Measurements from ENCODE around the gene KRT28.

The KRT28 gene

GRCh38 chr17:40800381-40800780 lies 622 bp upstream of the KRT28 start:
- no peak overlapping the region for H4K91ac ChIP-seq (ENCODE audit: low read length)
- no peak overlapping the region for H2AK5ac ChIP-seq (ENCODE audit: low read length, severe bottlenecking)

GRCh38 chr17:40796846-40797245 lies 2.9 kb downstream of the KRT28 start:
- no peak overlapping the region for H2BK5ac ChIP-seq (ENCODE audit: low read depth, low read length, poor library complexity, severe bottlenecking)
- H3K4me3 ChIP-seq (ENCODE audit: insufficient read depth in 1 of 2, low read depth in 1 of 2, low read length in 2 of 2) = no peak overlapping the region
- 91% methylated on average over 27 of the region's 27 CpGs for WGBS
- H3K14ac ChIP-seq (ENCODE audit: low read length in 2 of 2) = no peak overlapping the region
- no peak overlapping the region for H3K9ac ChIP-seq (ENCODE audit: low read length)
- H3K4ac ChIP-seq (ENCODE audit: low read depth in 1 of 2, low read length in 2 of 2) = no peak overlapping the region
- H3K79me1 ChIP-seq (replicated peaks; ENCODE audit: low read length, poor library complexity, severe bottlenecking) = no peaks in the 10 kb centered on the region
- H2BK15ac ChIP-seq (ENCODE audit: low read depth, poor library complexity, severe bottlenecking) = no peak overlapping the region
- no peak overlapping the region for H3K4me2 ChIP-seq (ENCODE audit: low read length, poor library complexity, severe bottlenecking)
- no peak for DNase-seq
- H3K23ac ChIP-seq (ENCODE audit: low read length in 2 of 2) = no peak overlapping the region
- H3K4me1 ChIP-seq (ENCODE audit: control insufficient read depth, insufficient read depth, low read depth, low read length) = no peaks in the 10 kb centered on the region
- H3K27ac ChIP-seq (ENCODE audit: low read length, poor library complexity, severe bottlenecking) = no peak overlapping the region
- no peak overlapping the region for H2AK5ac ChIP-seq (ENCODE audit: low read length, severe bottlenecking)
- no peak overlapping the region for H2BK12ac ChIP-seq (ENCODE audit: low read length in 2 of 2)
- H3K36me3 ChIP-seq (ENCODE audit: control insufficient read depth in 1 of 2, insufficient read depth in 2 of 2, low read depth in 1 of 2, low read length in 2 of 2) = no peaks in the 10 kb centered on the region
- H4K91ac ChIP-seq (ENCODE audit: low read length) = no peak overlapping the region
- no peak overlapping the region for H2BK120ac ChIP-seq (ENCODE audit: low read depth, low read length)
- no peaks in the 10 kb centered on the region for H3K9me3 ChIP-seq (ENCODE audit: control insufficient read depth, low read length)
- no peak overlapping the region for H4K8ac ChIP-seq (ENCODE audit: low read length)
- H3K18ac ChIP-seq (ENCODE audit: low read depth in 1 of 2, low read length in 2 of 2) = no peak overlapping the region
- H2AFZ ChIP-seq (ENCODE audit: low read depth, low read length) = no peak overlapping the region
- H3K27me3 ChIP-seq (ENCODE audit: control insufficient read depth in 1 of 2, insufficient read depth in 1 of 2, low read length in 2 of 2) = peaks cover 0 to 34% of the 10 kb centered on the region in 2 experiments

More at GRCh38 chr17:40800381-40800780, 622 bp upstream of the KRT28 start:
- H3K9me3 ChIP-seq (ENCODE audit: control insufficient read depth, low read length) = no peaks in the 10 kb centered on the region
- H2BK5ac ChIP-seq (ENCODE audit: low read depth, low read length, poor library complexity, severe bottlenecking) = no peak overlapping the region
- no peak overlapping the region for H3K4me2 ChIP-seq (ENCODE audit: low read length, poor library complexity, severe bottlenecking)
- DNase-seq = no peak
- no peak overlapping the region for H2AFZ ChIP-seq (ENCODE audit: low read depth, low read length)
- H3K23ac ChIP-seq (ENCODE audit: low read length in 2 of 2) = no peak overlapping the region
- no peak overlapping the region for H3K18ac ChIP-seq (ENCODE audit: low read depth in 1 of 2, low read length in 2 of 2)
- no peak overlapping the region for H4K8ac ChIP-seq (ENCODE audit: low read length)
- no peak overlapping the region for H3K27ac ChIP-seq (ENCODE audit: low read length, poor library complexity, severe bottlenecking)
- H2BK15ac ChIP-seq (ENCODE audit: low read depth, poor library complexity, severe bottlenecking) = no peak overlapping the region
- no peak overlapping the region for H3K4ac ChIP-seq (ENCODE audit: low read depth in 1 of 2, low read length in 2 of 2)
- no peak overlapping the region for H3K14ac ChIP-seq (ENCODE audit: low read length in 2 of 2)
- no peak overlapping the region for H3K4me3 ChIP-seq (ENCODE audit: insufficient read depth in 1 of 2, low read depth in 1 of 2, low read length in 2 of 2)
- H3K36me3 ChIP-seq (ENCODE audit: control insufficient read depth in 1 of 2, insufficient read depth in 2 of 2, low read depth in 1 of 2, low read length in 2 of 2) = no peaks in the 10 kb centered on the region
- no peaks in the 10 kb centered on the region for H3K79me1 ChIP-seq (replicated peaks; ENCODE audit: low read length, poor library complexity, severe bottlenecking)
- no peak overlapping the region for H2BK12ac ChIP-seq (ENCODE audit: low read length in 2 of 2)
- H3K27me3 ChIP-seq (ENCODE audit: control insufficient read depth in 1 of 2, insufficient read depth in 1 of 2, low read length in 2 of 2) = peaks cover 0 to 34% of the 10 kb centered on the region in 2 experiments
- no peak overlapping the region for H3K9ac ChIP-seq (ENCODE audit: low read length)
- no peaks in the 10 kb centered on the region for H3K4me1 ChIP-seq (ENCODE audit: control insufficient read depth, insufficient read depth, low read depth, low read length)
- WGBS = 82% methylated on average over 1 of the region's 1 CpG
- H2BK120ac ChIP-seq (ENCODE audit: low read depth, low read length) = no peak overlapping the region

GRCh38 chr17:40795019-40795667 lies 4.6 kb downstream of the KRT28 start:
- no peak overlapping the region for H4K8ac ChIP-seq (ENCODE audit: low read length)
- H3K9me3 ChIP-seq (ENCODE audit: control insufficient read depth, low read length) = no peaks in the 10 kb centered on the region
- H3K9ac ChIP-seq (ENCODE audit: low read length) = no peak overlapping the region
- H2BK15ac ChIP-seq (ENCODE audit: low read depth, poor library complexity, severe bottlenecking) = no peak overlapping the region
- H3K4me1 ChIP-seq (ENCODE audit: control insufficient read depth, insufficient read depth, low read depth, low read length) = no peaks in the 10 kb centered on the region
- no peaks in the 10 kb centered on the region for H3K36me3 ChIP-seq (ENCODE audit: control insufficient read depth in 1 of 2, insufficient read depth in 2 of 2, low read depth in 1 of 2, low read length in 2 of 2)
- WGBS = 79% methylated on average over 6 of the region's 10 CpGs
- H3K79me1 ChIP-seq (replicated peaks; ENCODE audit: low read length, poor library complexity, severe bottlenecking) = no peaks in the 10 kb centered on the region
- H2BK12ac ChIP-seq (ENCODE audit: low read length in 2 of 2) = no peak overlapping the region
- no peak overlapping the region for H3K27ac ChIP-seq (ENCODE audit: low read length, poor library complexity, severe bottlenecking)
- no peak overlapping the region for H3K14ac ChIP-seq (ENCODE audit: low read length in 2 of 2)
- H2AFZ ChIP-seq (ENCODE audit: low read depth, low read length) = no peak overlapping the region
- no peak overlapping the region for H3K23ac ChIP-seq (ENCODE audit: low read length in 2 of 2)
- no peak overlapping the region for H3K4me3 ChIP-seq (ENCODE audit: insufficient read depth in 1 of 2, low read depth in 1 of 2, low read length in 2 of 2)
- peaks cover 0 to 24% of the 10 kb centered on the region in 2 experiments for H3K27me3 ChIP-seq (ENCODE audit: control insufficient read depth in 1 of 2, insufficient read depth in 1 of 2, low read length in 2 of 2)
- H3K18ac ChIP-seq (ENCODE audit: low read depth in 1 of 2, low read length in 2 of 2) = no peak overlapping the region
- H3K4me2 ChIP-seq (ENCODE audit: low read length, poor library complexity, severe bottlenecking) = no peak overlapping the region
- DNase-seq = no peak
- no peak overlapping the region for H4K91ac ChIP-seq (ENCODE audit: low read length)
- no peak overlapping the region for H2BK120ac ChIP-seq (ENCODE audit: low read depth, low read length)
- H3K4ac ChIP-seq (ENCODE audit: low read depth in 1 of 2, low read length in 2 of 2) = no peak overlapping the region
- no peak overlapping the region for H2BK5ac ChIP-seq (ENCODE audit: low read depth, low read length, poor library complexity, severe bottlenecking)
- no peak overlapping the region for H2AK5ac ChIP-seq (ENCODE audit: low read length, severe bottlenecking)

GRCh38 chr17:40794466-40794865 lies 5.3 kb downstream of the KRT28 start:
- Histone ChIP-seq H3K4me2 (ENCODE audit: low read length, poor library complexity, severe bottlenecking) (no peak overlapping the region), H2BK120ac (ENCODE audit: low read depth, low read length) (no peak overlapping the region), H3K36me3 (ENCODE audit: control insufficient read depth in 1 of 2, insufficient read depth in 2 of 2, low read depth in 1 of 2, low read length in 2 of 2) (no peaks in the 10 kb centered on the region), H3K9me3 (ENCODE audit: control insufficient read depth, low read length) (no peaks in the 10 kb centered on the region), H3K23ac (ENCODE audit: low read length in 2 of 2) (no peak overlapping the region), H3K79me1 (replicated peaks; ENCODE audit: low read length, poor library complexity, severe bottlenecking) (no peaks in the 10 kb centered on the region), H3K4me3 (ENCODE audit: insufficient read depth in 1 of 2, low read depth in 1 of 2, low read length in 2 of 2) (no peak overlapping the region), H2BK12ac (ENCODE audit: low read length in 2 of 2) (no peak overlapping the region), H3K4ac (ENCODE audit: low read depth in 1 of 2, low read length in 2 of 2) (no peak overlapping the region), H2BK5ac (ENCODE audit: low read depth, low read length, poor library complexity, severe bottlenecking) (no peak overlapping the region), H3K27ac (ENCODE audit: low read length, poor library complexity, severe bottlenecking) (no peak overlapping the region), H2BK15ac (ENCODE audit: low read depth, poor library complexity, severe bottlenecking) (no peak overlapping the region), H2AK5ac (ENCODE audit: low read length, severe bottlenecking) (no peak overlapping the region), H3K14ac (ENCODE audit: low read length in 2 of 2) (no peak overlapping the region), H3K9ac (ENCODE audit: low read length) (no peak overlapping the region), H4K8ac (ENCODE audit: low read length) (no peak overlapping the region), H4K91ac (ENCODE audit: low read length) (no peak overlapping the region), H3K4me1 (ENCODE audit: control insufficient read depth, insufficient read depth, low read depth, low read length) (no peaks in the 10 kb centered on the region), H3K18ac (ENCODE audit: low read depth in 1 of 2, low read length in 2 of 2) (no peak overlapping the region), H2AFZ (ENCODE audit: low read depth, low read length) (no peak overlapping the region), H3K27me3 (ENCODE audit: control insufficient read depth in 1 of 2, insufficient read depth in 1 of 2, low read length in 2 of 2) (peaks cover 0 to 19% of the 10 kb centered on the region in 2 experiments)
- DNase-seq = no peak
- WGBS = 92% methylated on average over 2 of the region's 2 CpGs

All from mesenchymal stem cell (in vitro differentiated cells and primary cell).